NOMO-1 treated with DMSO at 0.1 percent for 48 hours (cell line): ENCODE results near the gene NAGK.
"Not testable (repeated sequence)": the region's sequence is repeated elsewhere in the genome, so short reads cannot be mapped to it uniquely, and the experiment has no call there.

Experiments used
- DNase-seq: peaks from one replicate; lab custom pipeline; 2025; ENCODE audit not compliant: unreplicated experiment; lab: John Stamatoyannopoulos, UW

Gene NAGK

DNA sequence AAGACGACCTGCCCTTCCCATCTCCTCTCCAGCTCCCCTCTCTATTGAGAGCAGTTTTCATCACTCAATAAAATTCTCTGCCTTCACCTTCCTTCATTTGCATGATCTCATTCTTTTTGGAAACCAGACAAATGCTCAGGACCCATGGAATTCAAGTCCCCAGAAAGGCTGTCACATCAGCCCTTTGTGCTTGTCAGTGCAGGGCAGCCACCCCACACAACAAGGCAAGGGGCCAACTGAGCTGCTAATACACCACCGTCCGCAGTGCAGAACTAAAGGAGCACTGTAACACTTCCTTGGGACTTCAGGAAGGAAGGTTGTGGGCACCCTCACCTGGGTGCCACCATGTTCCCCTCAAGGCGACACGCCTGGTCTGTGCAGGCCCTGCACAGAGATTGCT, 35.4 kb downstream of the NAGK start:
- DNase-seq, result no peak

- DNase-seq, result not testable (repeated sequence)
These were observed 38.0 kb downstream of the NAGK start for GRCh38 chr2:71106463-71106862.

GRCh38 chr2:71108091-71108490, 39.6 kb downstream of the NAGK start:
- DNase-seq, result no peak

- no peak for DNase-seq
These were observed 45.4 kb downstream of the NAGK start for GRCh38 chr2:71113843-71114242.

DNA sequence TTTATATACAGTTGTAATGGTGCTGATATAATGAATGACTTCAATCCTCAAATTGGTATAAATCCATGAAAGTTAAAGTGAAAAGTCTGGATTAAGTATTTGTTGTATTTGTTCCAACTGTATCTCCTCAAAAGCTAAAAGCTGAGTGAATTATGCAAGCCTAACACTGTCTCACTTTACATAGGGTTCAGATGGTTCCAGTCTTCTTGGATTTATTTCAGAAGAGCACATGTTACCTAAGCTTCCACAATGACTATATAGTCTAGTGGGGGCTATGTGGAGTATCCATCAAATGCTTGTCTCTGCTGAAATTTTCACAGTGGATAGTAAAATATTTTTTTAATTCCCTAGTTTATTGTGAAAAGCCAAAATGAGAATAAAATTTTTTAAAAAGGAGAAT, 48.6 kb downstream of the NAGK start:
- no peak for DNase-seq

- DNase-seq, result no peak
These were observed 51.7 kb downstream of the NAGK start for GRCh38 chr2:71120195-71120594.

DNA sequence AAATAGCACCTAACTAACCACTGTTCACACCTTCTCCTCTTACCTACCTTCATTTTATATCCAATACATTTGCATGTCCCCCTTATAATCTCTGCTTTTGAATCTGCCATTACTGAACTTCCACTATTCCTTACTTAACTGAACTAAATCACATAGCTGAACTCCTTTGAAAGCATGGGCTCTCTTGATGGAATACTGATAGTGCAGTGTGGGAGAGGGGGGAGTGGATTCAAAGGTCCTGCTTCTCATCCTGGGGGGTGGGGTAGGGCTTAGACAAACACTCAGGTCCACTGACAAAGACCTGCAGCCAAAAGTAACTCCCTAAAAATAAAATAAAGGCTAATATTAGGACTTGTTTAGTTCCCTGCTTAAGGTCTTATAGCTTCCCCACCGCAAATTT, 53.0 kb downstream of the NAGK start:
- DNase-seq, result no peak

- DNase-seq, result no peak
These were observed 54.2 kb downstream of the NAGK start for GRCh38 chr2:71122387-71123298.

DNA sequence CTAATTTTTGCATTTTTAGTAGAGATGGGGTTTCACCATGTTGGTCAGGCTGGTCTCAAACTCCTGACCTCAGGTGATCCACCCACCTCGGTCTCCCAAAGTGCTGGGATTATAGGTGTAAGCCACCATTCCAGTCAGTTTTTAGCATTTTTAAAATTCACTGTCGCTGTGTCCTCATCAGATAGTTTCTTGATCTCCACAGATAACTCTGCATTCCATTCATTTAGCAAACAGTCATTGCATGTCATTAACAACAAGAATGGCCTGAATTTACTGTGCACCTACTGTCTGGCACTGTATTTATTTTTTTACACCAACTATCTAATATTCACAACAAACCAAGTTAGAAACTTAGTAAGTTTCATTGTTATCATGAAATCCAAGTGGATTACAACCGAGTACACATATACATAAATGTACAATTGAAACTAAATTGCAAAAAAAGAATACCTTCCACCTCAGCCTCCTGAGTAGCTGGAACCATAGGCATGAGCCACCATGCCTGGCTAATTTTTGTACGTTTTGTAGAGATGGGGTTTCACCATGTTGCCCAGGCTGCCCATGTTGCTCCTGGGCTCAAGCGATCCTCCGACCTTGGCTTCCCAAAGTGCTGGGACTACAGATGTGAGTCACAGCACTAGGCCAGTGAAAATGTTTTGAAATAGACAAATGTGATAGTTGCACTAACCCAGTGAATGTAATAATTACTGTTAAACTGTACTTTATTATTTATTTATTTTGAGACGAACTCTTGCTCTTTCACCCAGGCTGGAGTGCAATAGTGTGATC, 57.3 kb downstream of the NAGK start:
- DNase-seq, result no peak

DNA sequence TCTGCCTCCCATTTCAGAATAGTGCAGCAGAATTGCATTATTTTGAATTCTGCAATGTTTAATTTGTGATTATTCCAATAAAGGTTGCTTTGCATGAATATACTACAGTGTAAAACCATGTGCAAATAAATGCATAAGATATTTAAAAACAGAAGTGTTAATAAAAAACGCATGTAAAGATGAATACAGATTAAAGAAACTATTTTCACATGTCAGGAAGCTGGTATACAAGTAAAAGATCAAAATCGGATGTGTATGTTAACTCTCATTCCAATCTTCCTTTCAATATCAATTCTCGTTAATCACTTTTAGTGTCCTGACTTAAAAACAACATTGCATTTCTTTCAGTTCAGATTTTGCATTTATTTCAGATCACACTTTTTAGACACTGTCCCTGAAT, 58.5 kb downstream of the NAGK start:
- no peak for DNase-seq
